SK-N-SH treated with all-trans-retinoic acid at 6 μM for 48 hours (cell line): Measurements from ENCODE around the gene TACSTD2.

Experiments used
- BACH2 ChIP-seq: fragments of 250-450 bp; sonication (Bioruptor Pico); IDR thresholded peaks from 2 replicates; pipeline ENCODE4 v1.9.0; 2021; ENCODE audit warnings: mild to moderate bottlenecking, borderline replicate concordance
- ESRRG ChIP-seq: fragments of 250-450 bp; sonication (Bioruptor Pico); IDR thresholded peaks from 2 replicates; pipeline ENCODE4 v1.6.1; 2021; ENCODE audit warnings: mild to moderate bottlenecking
- ISL1 ChIP-seq: fragments of 250-450 bp; sonication (Bioruptor Pico); IDR thresholded peaks from 2 replicates; pipeline ENCODE4 v2.1.2; 2022; ENCODE audit warnings: mild to moderate bottlenecking, moderate library complexity
- SNAI2 ChIP-seq: fragments of 250-450 bp; sonication (Bioruptor Pico); IDR thresholded peaks from 2 replicates; pipeline ENCODE4 v1.5.0; 2020; ENCODE audit warnings: mild to moderate bottlenecking, moderate library complexity
- TCF4 ChIP-seq: fragments of 250-450 bp; sonication (Bioruptor Pico); IDR thresholded peaks from 2 replicates; pipeline ENCODE4 v1.8.0; 2021; ENCODE audit warnings: mild to moderate bottlenecking, moderate library complexity, borderline replicate concordance
- ZFP3 ChIP-seq: fragments of 250-450 bp; sonication (Bioruptor Pico); IDR thresholded peaks from 2 replicates; pipeline ENCODE4 v1.5.0; 2020; ENCODE audit warnings: mild to moderate bottlenecking, moderate library complexity
- ZFP30 ChIP-seq: fragments of 450-650 bp; formaldehyde crosslinking; IDR thresholded peaks from 2 replicates; pipeline ENCODE4 v1.5.0; 2022; ENCODE audit warnings: mild to moderate bottlenecking, moderate library complexity
- ZNF565 ChIP-seq: fragments of 450-650 bp; formaldehyde crosslinking; conservative IDR thresholded peaks from 2 replicates; pipeline ENCODE4 v1.5.0; 2020; ENCODE audit warnings: low read depth, mild to moderate bottlenecking, moderate library complexity
- ZNF8 ChIP-seq: fragments of 450-650 bp; formaldehyde crosslinking; IDR thresholded peaks from 2 replicates; pipeline ENCODE4 v1.5.0; 2020; ENCODE audit warnings: mild to moderate bottlenecking, moderate library complexity
- TF ChIP-seq, protein P1 (sequence below): fragments of 250-450 bp; sonication (Bioruptor Pico); IDR thresholded peaks from 2 replicates; pipeline ENCODE4 v1.8.0; 2020; ENCODE audit warnings: mild to moderate bottlenecking, moderate library complexity, borderline replicate concordance
- TF ChIP-seq, protein P2 (sequence below): fragments of 250-450 bp; sonication (Bioruptor Pico); IDR thresholded peaks from 2 replicates; pipeline ENCODE4 v1.5.0; 2020; ENCODE audit warnings: mild to moderate bottlenecking, moderate library complexity
- TF ChIP-seq, protein P3 (sequence below): fragments of 250-450 bp; sonication (Bioruptor Pico); IDR thresholded peaks from 2 replicates; pipeline ENCODE4 v1.8.0; 2021; ENCODE audit warnings: low read depth, mild to moderate bottlenecking, moderate library complexity, borderline replicate concordance

DNA sequence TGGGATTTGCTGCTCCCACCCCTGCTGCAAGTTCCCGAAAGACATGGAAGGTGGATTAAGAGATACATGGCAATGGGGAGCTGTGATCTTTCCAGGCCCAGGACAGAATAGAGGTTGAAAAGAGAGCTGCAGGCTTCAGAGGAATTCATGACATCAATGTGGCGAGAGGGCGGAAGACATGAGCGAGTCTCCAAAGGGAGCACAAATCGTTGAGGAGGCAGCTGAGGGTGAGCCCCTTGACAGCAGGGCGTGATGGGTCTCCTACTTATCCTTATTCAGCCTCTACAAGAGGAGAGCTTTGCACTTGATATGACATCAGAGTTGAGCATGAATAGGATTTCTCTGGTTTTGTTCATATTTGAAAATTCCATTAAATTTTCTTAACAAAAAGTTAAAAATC, 45.5 kb upstream of the TACSTD2 start:
- no peak for TF ChIP-seq ESRRG
- TF ChIP-seq, protein P1, sequence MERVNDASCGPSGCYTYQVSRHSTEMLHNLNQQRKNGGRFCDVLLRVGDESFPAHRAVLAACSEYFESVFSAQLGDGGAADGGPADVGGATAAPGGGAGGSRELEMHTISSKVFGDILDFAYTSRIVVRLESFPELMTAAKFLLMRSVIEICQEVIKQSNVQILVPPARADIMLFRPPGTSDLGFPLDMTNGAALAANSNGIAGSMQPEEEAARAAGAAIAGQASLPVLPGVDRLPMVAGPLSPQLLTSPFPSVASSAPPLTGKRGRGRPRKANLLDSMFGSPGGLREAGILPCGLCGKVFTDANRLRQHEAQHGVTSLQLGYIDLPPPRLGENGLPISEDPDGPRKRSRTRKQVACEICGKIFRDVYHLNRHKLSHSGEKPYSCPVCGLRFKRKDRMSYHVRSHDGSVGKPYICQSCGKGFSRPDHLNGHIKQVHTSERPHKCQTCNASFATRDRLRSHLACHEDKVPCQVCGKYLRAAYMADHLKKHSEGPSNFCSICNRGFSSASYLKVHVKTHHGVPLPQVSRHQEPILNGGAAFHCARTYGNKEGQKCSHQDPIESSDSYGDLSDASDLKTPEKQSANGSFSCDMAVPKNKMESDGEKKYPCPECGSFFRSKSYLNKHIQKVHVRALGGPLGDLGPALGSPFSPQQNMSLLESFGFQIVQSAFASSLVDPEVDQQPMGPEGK = no peak
- TF ChIP-seq, protein P2, sequence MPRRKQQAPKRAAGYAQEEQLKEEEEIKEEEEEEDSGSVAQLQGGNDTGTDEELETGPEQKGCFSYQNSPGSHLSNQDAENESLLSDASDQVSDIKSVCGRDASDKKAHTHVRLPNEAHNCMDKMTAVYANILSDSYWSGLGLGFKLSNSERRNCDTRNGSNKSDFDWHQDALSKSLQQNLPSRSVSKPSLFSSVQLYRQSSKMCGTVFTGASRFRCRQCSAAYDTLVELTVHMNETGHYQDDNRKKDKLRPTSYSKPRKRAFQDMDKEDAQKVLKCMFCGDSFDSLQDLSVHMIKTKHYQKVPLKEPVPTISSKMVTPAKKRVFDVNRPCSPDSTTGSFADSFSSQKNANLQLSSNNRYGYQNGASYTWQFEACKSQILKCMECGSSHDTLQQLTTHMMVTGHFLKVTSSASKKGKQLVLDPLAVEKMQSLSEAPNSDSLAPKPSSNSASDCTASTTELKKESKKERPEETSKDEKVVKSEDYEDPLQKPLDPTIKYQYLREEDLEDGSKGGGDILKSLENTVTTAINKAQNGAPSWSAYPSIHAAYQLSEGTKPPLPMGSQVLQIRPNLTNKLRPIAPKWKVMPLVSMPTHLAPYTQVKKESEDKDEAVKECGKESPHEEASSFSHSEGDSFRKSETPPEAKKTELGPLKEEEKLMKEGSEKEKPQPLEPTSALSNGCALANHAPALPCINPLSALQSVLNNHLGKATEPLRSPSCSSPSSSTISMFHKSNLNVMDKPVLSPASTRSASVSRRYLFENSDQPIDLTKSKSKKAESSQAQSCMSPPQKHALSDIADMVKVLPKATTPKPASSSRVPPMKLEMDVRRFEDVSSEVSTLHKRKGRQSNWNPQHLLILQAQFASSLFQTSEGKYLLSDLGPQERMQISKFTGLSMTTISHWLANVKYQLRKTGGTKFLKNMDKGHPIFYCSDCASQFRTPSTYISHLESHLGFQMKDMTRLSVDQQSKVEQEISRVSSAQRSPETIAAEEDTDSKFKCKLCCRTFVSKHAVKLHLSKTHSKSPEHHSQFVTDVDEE (CRISPR knock-in tag) = no peak
- TF ChIP-seq ZNF565 (CRISPR knock-in tag) = no peak
- TF ChIP-seq ISL1 (CRISPR knock-in tag) = no peak
- TF ChIP-seq BACH2 (CRISPR knock-in tag) = no peak
- no peak for TF ChIP-seq ZNF8 (CRISPR knock-in tag)
- TF ChIP-seq, protein P3, sequence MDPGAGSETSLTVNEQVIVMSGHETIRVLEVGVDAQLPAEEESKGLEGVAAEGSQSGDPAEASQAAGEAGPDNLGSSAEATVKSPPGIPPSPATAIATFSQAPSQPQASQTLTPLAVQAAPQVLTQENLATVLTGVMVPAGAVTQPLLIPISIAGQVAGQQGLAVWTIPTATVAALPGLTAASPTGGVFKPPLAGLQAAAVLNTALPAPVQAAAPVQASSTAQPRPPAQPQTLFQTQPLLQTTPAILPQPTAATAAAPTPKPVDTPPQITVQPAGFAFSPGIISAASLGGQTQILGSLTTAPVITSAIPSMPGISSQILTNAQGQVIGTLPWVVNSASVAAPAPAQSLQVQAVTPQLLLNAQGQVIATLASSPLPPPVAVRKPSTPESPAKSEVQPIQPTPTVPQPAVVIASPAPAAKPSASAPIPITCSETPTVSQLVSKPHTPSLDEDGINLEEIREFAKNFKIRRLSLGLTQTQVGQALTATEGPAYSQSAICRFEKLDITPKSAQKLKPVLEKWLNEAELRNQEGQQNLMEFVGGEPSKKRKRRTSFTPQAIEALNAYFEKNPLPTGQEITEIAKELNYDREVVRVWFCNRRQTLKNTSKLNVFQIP = no peak
- no peak for TF ChIP-seq SNAI2
- no peak for TF ChIP-seq ZFP3 (CRISPR knock-in tag)
- no peak for TF ChIP-seq TCF4 (CRISPR knock-in tag)
- no peak for TF ChIP-seq ZFP30
